GM15510 (cell line): ENCODE results near the gene COL25A1.

ENCODE experiments used
- POLR2A ChIP-seq: IDR thresholded peaks from 3 replicates; pipeline ENCODE4 v1.6.1; 2011; ENCODE audit warnings: borderline replicate concordance; ENCODE audit not compliant: insufficient read length; ENCODE audit errors: extremely low read depth

COL25A1 gene

GRCh38 chr4:109256818-109257217 is 45.6 kb downstream of the COL25A1 start:
- no peak for TF ChIP-seq POLR2A

- no peak for TF ChIP-seq POLR2A
These were observed 47.6 kb downstream of the COL25A1 start for GRCh38 chr4:109254845-109255244.

GRCh38 chr4:109251396-109251795 is 51.1 kb downstream of the COL25A1 start:
- no peak for TF ChIP-seq POLR2A

- no peak for TF ChIP-seq POLR2A
These were observed 54.0 kb downstream of the COL25A1 start for GRCh38 chr4:109248322-109248900.

GRCh38 chr4:109243871-109244270 is 58.6 kb downstream of the COL25A1 start:
- TF ChIP-seq POLR2A, result no peak

- TF ChIP-seq POLR2A, result no peak
These were observed 63.7 kb downstream of the COL25A1 start for GRCh38 chr4:109238746-109239145.

- no peak for TF ChIP-seq POLR2A
These were observed 66.8 kb downstream of the COL25A1 start for GRCh38 chr4:109235683-109236082.

- TF ChIP-seq POLR2A, result no peak
These were observed 67.9 kb downstream of the COL25A1 start for GRCh38 chr4:109234596-109234995.

- TF ChIP-seq POLR2A, result no peak
These were observed 68.9 kb downstream of the COL25A1 start for GRCh38 chr4:109233570-109233969.

- no peak for TF ChIP-seq POLR2A
These were observed 69.8 kb downstream of the COL25A1 start for GRCh38 chr4:109232681-109233080.

- no peak for TF ChIP-seq POLR2A
These were observed 71.1 kb downstream of the COL25A1 start for GRCh38 chr4:109231331-109231730.

- no peak for TF ChIP-seq POLR2A
These were observed 73.4 kb downstream of the COL25A1 start for GRCh38 chr4:109229028-109229427.

GRCh38 chr4:109218288-109218687 is 84.2 kb downstream of the COL25A1 start:
- no peak for TF ChIP-seq POLR2A

- TF ChIP-seq POLR2A, result no peak
These were observed 86.3 kb downstream of the COL25A1 start for GRCh38 chr4:109216085-109216696.

- no peak for TF ChIP-seq POLR2A
These were observed 87.0 kb downstream of the COL25A1 start for GRCh38 chr4:109215506-109215905.

GRCh38 chr4:109214622-109215301 is 87.7 kb downstream of the COL25A1 start:
- no peak for TF ChIP-seq POLR2A

GRCh38 chr4:109213056-109213455 is 89.4 kb downstream of the COL25A1 start:
- TF ChIP-seq POLR2A, result no peak

- no peak for TF ChIP-seq POLR2A
These were observed 90.8 kb downstream of the COL25A1 start for GRCh38 chr4:109211671-109212070.
